ENCODE data around the gene TMA7. TPM values are rescaled to one million over a fixed set of nuclear protein-coding genes. Genes with fewer than 3 reads are reported as not detected.

Gene TMA7
- total and polyA plus RNA-seq, 2 of the 13 experiments (the other 11 are each of a cell fraction or from before 2014, with no cell fraction given) = 100 to 486 TPM

- Histone ChIP-seq H3K9ac (ENCODE audit: insufficient read depth, low read depth, low read length) (no peak overlapping the region), H3K4me1 (ENCODE audit: insufficient read depth, low read length) (peaks cover 5% of the 10 kb centered on the region), H3K4me2 (ENCODE audit: low read depth, low read length) (no peak overlapping the region), H3K27me3 (ENCODE audit: control insufficient read depth in 1 of 2, insufficient read depth in 2 of 2, low read length in 2 of 2) (no peaks in the 10 kb centered on the region), H3K4me3 (replicated peaks in 1 of 3; ENCODE audit: insufficient read depth in 1 of 3, low read depth in 2 of 3, low read length in 3 of 3) (no peak overlapping the region), H3K27ac (ENCODE audit: extremely low read length, insufficient read depth, low read length) (no peak overlapping the region), H2AFZ (ENCODE audit: low read length) (no peak overlapping the region), H3K36me3 (replicated peaks in 1 of 2; ENCODE audit: control insufficient read depth in 1 of 2, insufficient read depth in 2 of 2, low read length in 2 of 2) (peaks cover 18 to 51% of the 10 kb centered on the region in 2 experiments), H3K9me3 (ENCODE audit: low read length) (no peaks in the 10 kb centered on the region), H3K79me2 (ENCODE audit: insufficient read depth, low read length) (no peaks in the 10 kb centered on the region), H4K20me1 (ENCODE audit: insufficient read depth, low read length) (no peaks in the 10 kb centered on the region)
- POLR2A ChIA-PET = interaction anchor here (0.8 to 1.5 kb wide), 2 partner anchors 10 to 17 kb away, joined by 3 to 5 read pairs; partner anchors contain the start of gene ATRIP
- in situ Hi-C loops (cut with HindIII; ENCODE audit: extremely low pct_ligation_motif_present, low pct_unique_long_range_greater_than_20kb) (no loop called here), intact Hi-C loops (cut with micrococcal nuclease; ENCODE audit: unreplicated experiment) (no loop called here)
- ATAC-seq = no peak
- CTCF ChIA-PET (ENCODE audit: low intra/inter-chr PET ratio, low total read pairs) = no interaction called here
- BruUV-seq (replicated peaks) = no TSS peak
- 100% methylated on average over 1 of the region's 1 CpG for WGBS (ENCODE audit: low lambda C conversion rate)
- FAIRE-seq = no peak
- no peak for DNase-seq (ENCODE audit: low spot score)
- TF ChIP-seq NFIB (CRISPR knock-in tag; IDR thresholded peaks at IDR 0.05; ENCODE audit: borderline replicate concordance) (no peak), ETV5 (CRISPR knock-in tag; IDR thresholded peaks at IDR 0.05; ENCODE audit: borderline replicate concordance) (no peak), ZNF75D (CRISPR knock-in tag; IDR thresholded peaks at IDR 0.05; ENCODE audit: borderline replicate concordance) (no peak), MXI1 (IDR thresholded peaks at IDR 0.05; ENCODE audit: borderline replicate concordance, low read depth, low read length) (no peak), KLF16 (CRISPR knock-in tag; IDR thresholded peaks at IDR 0.05) (no peak), STAT6 (CRISPR knock-in tag; IDR thresholded peaks at IDR 0.05; ENCODE audit: borderline replicate concordance) (no peak), HNRNPUL1 (IDR thresholded peaks at IDR 0.05; ENCODE audit: low read depth, low read length) (no peak), RERE (CRISPR knock-in tag; IDR thresholded peaks at IDR 0.05; ENCODE audit: low read depth) (no peak), RORA (CRISPR knock-in tag; IDR thresholded peaks at IDR 0.05) (no peak), MEIS2 (CRISPR knock-in tag; IDR thresholded peaks at IDR 0.05) (no peak), RELA (CRISPR knock-in tag; IDR thresholded peaks at IDR 0.05) (no peak)
- TF ChIP-seq, protein P1, sequence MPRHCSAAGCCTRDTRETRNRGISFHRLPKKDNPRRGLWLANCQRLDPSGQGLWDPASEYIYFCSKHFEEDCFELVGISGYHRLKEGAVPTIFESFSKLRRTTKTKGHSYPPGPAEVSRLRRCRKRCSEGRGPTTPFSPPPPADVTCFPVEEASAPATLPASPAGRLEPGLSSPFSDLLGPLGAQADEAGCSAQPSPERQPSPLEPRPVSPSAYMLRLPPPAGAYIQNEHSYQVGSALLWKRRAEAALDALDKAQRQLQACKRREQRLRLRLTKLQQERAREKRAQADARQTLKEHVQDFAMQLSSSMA (CRISPR knock-in tag; IDR thresholded peaks at IDR 0.05) = no peak
- TF ChIP-seq, protein P2, sequence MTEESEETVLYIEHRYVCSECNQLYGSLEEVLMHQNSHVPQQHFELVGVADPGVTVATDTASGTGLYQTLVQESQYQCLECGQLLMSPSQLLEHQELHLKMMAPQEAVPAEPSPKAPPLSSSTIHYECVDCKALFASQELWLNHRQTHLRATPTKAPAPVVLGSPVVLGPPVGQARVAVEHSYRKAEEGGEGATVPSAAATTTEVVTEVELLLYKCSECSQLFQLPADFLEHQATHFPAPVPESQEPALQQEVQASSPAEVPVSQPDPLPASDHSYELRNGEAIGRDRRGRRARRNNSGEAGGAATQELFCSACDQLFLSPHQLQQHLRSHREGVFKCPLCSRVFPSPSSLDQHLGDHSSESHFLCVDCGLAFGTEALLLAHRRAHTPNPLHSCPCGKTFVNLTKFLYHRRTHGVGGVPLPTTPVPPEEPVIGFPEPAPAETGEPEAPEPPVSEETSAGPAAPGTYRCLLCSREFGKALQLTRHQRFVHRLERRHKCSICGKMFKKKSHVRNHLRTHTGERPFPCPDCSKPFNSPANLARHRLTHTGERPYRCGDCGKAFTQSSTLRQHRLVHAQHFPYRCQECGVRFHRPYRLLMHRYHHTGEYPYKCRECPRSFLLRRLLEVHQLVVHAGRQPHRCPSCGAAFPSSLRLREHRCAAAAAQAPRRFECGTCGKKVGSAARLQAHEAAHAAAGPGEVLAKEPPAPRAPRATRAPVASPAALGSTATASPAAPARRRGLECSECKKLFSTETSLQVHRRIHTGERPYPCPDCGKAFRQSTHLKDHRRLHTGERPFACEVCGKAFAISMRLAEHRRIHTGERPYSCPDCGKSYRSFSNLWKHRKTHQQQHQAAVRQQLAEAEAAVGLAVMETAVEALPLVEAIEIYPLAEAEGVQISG (CRISPR knock-in tag; IDR thresholded peaks at IDR 0.05) = no peak
Measured at GRCh38 chr3:48456456-48456855, 16.4 kb downstream of the TMA7 start.
